Measurements from ENCODE around the gene ARID5B. TPM values are rescaled to one million over a fixed set of nuclear protein-coding genes. Genes with fewer than 3 reads are reported as not detected.

ARID5B gene
- total RNA-seq, 1 experiment from 2014 or later: 2.3 TPM

GRCh38 chr10:61921143-61921542 is 19.6 kb downstream of the ARID5B start (continued):
- no peak for TF ChIP-seq ATF2 (CRISPR knock-in tag; IDR thresholded peaks at IDR 0.05; ENCODE audit: borderline replicate concordance, low read depth)
- no peak for TF ChIP-seq TCF7 (CRISPR knock-in tag; IDR thresholded peaks at IDR 0.05; ENCODE audit: low read depth)
- TF ChIP-seq PRRX2 (CRISPR knock-in tag; IDR thresholded peaks at IDR 0.05): no peak
- TF ChIP-seq ZNF671 (CRISPR knock-in tag; IDR thresholded peaks at IDR 0.05): no peak
- TF ChIP-seq ZBTB43 (CRISPR knock-in tag; IDR thresholded peaks at IDR 0.05): no peak
- TF ChIP-seq GRHL2 (CRISPR knock-in tag; IDR thresholded peaks at IDR 0.05; ENCODE audit: insufficient replicate concordance, severe bottlenecking): no peak

GRCh38 chr10:61923210-61923949 is 21.9 kb downstream of the ARID5B start:
- Mint-ChIP-seq H3K36me3 (no peaks in the 10 kb centered on the region), H3K27ac (no peak overlapping the region), H3K27me3 (ENCODE audit: low read depth) (no peaks in the 10 kb centered on the region), H3K4me1 (peaks cover 13% of the 10 kb centered on the region), H3K9me3 (peaks cover 2% of the 10 kb centered on the region), H3K4me3 (no peak overlapping the region)
- no peak for DNase-seq (ENCODE audit: low spot score)
- ATAC-seq: no peak
- POLR2A ChIA-PET: no interaction called here
- CTCF ChIA-PET: no interaction called here
- TF ChIP-seq PRDM15 (CRISPR knock-in tag; IDR thresholded peaks at IDR 0.05) (no peak), ZNF121 (CRISPR knock-in tag; IDR thresholded peaks at IDR 0.05) (no peak), MAX (CRISPR knock-in tag; IDR thresholded peaks at IDR 0.05) (no peak), ZNF512 (CRISPR knock-in tag; IDR thresholded peaks at IDR 0.05; ENCODE audit: borderline replicate concordance) (no peak), NFE2L1 (CRISPR knock-in tag; IDR thresholded peaks at IDR 0.05) (no peak), STAT6 (CRISPR knock-in tag; conservative IDR thresholded peaks at IDR 0.05; ENCODE audit: low read depth) (no peak), E2F1 (CRISPR knock-in tag; IDR thresholded peaks at IDR 0.05) (no peak), HMGXB4 (CRISPR knock-in tag; IDR thresholded peaks at IDR 0.05) (no peak), ZNF219 (CRISPR knock-in tag; IDR thresholded peaks at IDR 0.05; ENCODE audit: borderline replicate concordance) (no peak), FOXP4 (CRISPR knock-in tag; IDR thresholded peaks at IDR 0.05) (no peak), ERG (CRISPR knock-in tag; IDR thresholded peaks at IDR 0.05) (no peak)

All from WTC11 (cell line).